ENCODE data around the gene ODAD4. TPM values are rescaled to one million over a fixed set of nuclear protein-coding genes. Genes with fewer than 3 reads are reported as not detected.

Gene ODAD4
- total and polyA plus RNA-seq, 2 of the 4 experiments (the other 2 are of a cell fraction): 0.38 to 0.54 TPM

GRCh38 chr17:42000413-42001133 lies 70.2 kb downstream of the ODAD4 start:
- Histone ChIP-seq H3K36me3 (ENCODE audit: control insufficient read depth, insufficient read depth, low read length) (peaks cover 39% of the 10 kb centered on the region), H3K9me3 (ENCODE audit: control insufficient read depth, insufficient read depth, low read length) (no peaks in the 10 kb centered on the region), H2BK20ac (ENCODE audit: low read depth, low read length) (no peak overlapping the region), H3K27ac (ENCODE audit: insufficient read depth, low read length) (no peak overlapping the region), H3K4ac (ENCODE audit: low read depth, low read length) (no peak overlapping the region), H4K91ac (ENCODE audit: insufficient read depth, low read depth, low read length) (no peak overlapping the region), H3K23ac (ENCODE audit: low read depth, low read length) (no peak overlapping the region), H2BK5ac (ENCODE audit: low read depth, low read length, poor library complexity, severe bottlenecking) (no peak overlapping the region), H3K4me3 (ENCODE audit: insufficient read depth, low read depth, low read length) (no peak overlapping the region), H3K27me3 (ENCODE audit: control insufficient read depth, insufficient read depth, low read length) (no peaks in the 10 kb centered on the region), H3K9me1 (ENCODE audit: insufficient read depth, low read length) (peaks cover 24% of the 10 kb centered on the region), H3K9ac (ENCODE audit: low read depth, low read length) (no peak overlapping the region), H4K8ac (ENCODE audit: low read depth in 2 of 2, low read length in 2 of 2) (no peak overlapping the region), H4K20me1 (ENCODE audit: insufficient read depth, low read length) (peaks cover 46% of the 10 kb centered on the region), H3K14ac (replicated peaks; ENCODE audit: low read depth, low read length) (no peak overlapping the region), H4K5ac (ENCODE audit: low read depth, low read length) (no peak overlapping the region), H2AK9ac (replicated peaks; ENCODE audit: low read depth, low read length, poor library complexity) (no peak overlapping the region), H2AFZ (replicated peaks; ENCODE audit: low read length, poor library complexity) (no peak overlapping the region), H2AK5ac (ENCODE audit: low read depth, low read length) (no peak overlapping the region), H2BK120ac (ENCODE audit: low read depth, low read length) (no peak overlapping the region), H3K79me1 (ENCODE audit: low read depth in 1 of 2, low read length in 2 of 2) (peaks cover 45 to 85% of the 10 kb centered on the region in 2 experiments), H2BK15ac (ENCODE audit: low read depth, low read length) (no peak overlapping the region), H3K18ac (ENCODE audit: low read depth, low read length) (no peak overlapping the region), H3K4me2 (ENCODE audit: low read depth, low read length) (no peak overlapping the region), H3K4me1 (ENCODE audit: control insufficient read depth, insufficient read depth, low read length) (peaks cover 17% of the 10 kb centered on the region), H3K56ac (ENCODE audit: extremely low read depth, insufficient read depth, low read length) (no peak overlapping the region)
- TF ChIP-seq MAFK (IDR thresholded peaks at IDR 0.05; ENCODE audit: low read depth, low read length): no peak
- BruUV-seq (replicated peaks): no TSS peak
- dilution Hi-C loops (cut with HindIII; ENCODE audit: low sequenced_read_pairs, unreplicated experiment) (no loop called here), intact Hi-C loops (cut with micrococcal nuclease) (no loop called here), in situ Hi-C loops (cut with MboI; ENCODE audit: low sequenced_read_pairs) (no loop called here)
- CTCF ChIA-PET: no interaction called here
- ATAC-seq (ENCODE audit: low read depth): no peak
- POLR2A ChIA-PET (ENCODE audit: unreplicated experiment): no interaction called here
- WGBS, 2 experiments (ENCODE audit: extremely low coverage in 2 of 2, insufficient read length in 1 of 2): 100% methylated on average over 1 of the region's 3 CpGs; no CpG with 5 or more reads in 1 of the 2 experiments
- DNase-seq: no peak
